Activated naive CD8-positive, alpha-beta T cell treated with anti-CD3 and anti-CD28 coated beads, Interleukin-2, amount 10 ng/mL, durations not matched to agents 7 days and 5 days (primary cell): ENCODE results near the gene DOCK11. TPM values are rescaled to one million over a fixed set of nuclear protein-coding genes. Genes with fewer than 3 reads are reported as not detected.
"Not testable (repeated sequence)": the region's sequence is repeated elsewhere in the genome, so short reads cannot be mapped to it uniquely, and the experiment has no call there.

Experiments
- ATAC-seq: fragments of 150-1000 bp; cut with Tn5 transposase; one replicate; pipeline ENCODE4 v1.10.0; 2021; ENCODE audit warnings: low read depth, moderate library complexity
- POLR2A ChIA-PET: fragments of 350-600 bp; sonication (Branson Sonifier 250); formaldehyde crosslinking; loops from one replicate; lab custom pipeline; 2021; ENCODE audit warnings: antibody characterized with exemption; lab: Charles Lee
- DNase-seq: peaks from one replicate; pipeline ENCODE4 v3.0.0; 2021
- H3K27ac Mint-ChIP-seq: one replicate; pipeline ENCODE4 v1.8.0; 2022; ENCODE audit warnings: mild to moderate bottlenecking, mixed read lengths
- H3K27me3 Mint-ChIP-seq: one replicate; pipeline ENCODE4 v1.8.0; 2022; ENCODE audit warnings: mild to moderate bottlenecking, moderate library complexity, mixed read lengths
- H3K36me3 Mint-ChIP-seq: one replicate; pipeline ENCODE4 v1.8.0; 2021; ENCODE audit warnings: mild to moderate bottlenecking, mixed read lengths
- H3K4me1 Mint-ChIP-seq: one replicate; pipeline ENCODE4 v1.8.0; 2021; ENCODE audit warnings: mixed read lengths
- H3K4me3 Mint-ChIP-seq: one replicate; pipeline ENCODE4 v1.8.0; 2022; ENCODE audit warnings: mild to moderate bottlenecking, moderate library complexity, mixed read lengths
- H3K9me3 Mint-ChIP-seq: one replicate; pipeline ENCODE4 v1.8.0; 2021; ENCODE audit warnings: mixed read lengths
- total RNA-seq, 2 experiments: library from RNA; stranded (reverse); gene quantifications; one replicate each; pipeline ENCODE4 v1.2.3, GENCODE V29; 2021

Gene DOCK11
- total RNA-seq, 2 experiments from 2014 or later: 71.9 to 80.4 TPM

- H3K27me3 Mint-ChIP-seq: no peaks in the 10 kb centered on the region
- ATAC-seq: no peak
- peaks cover 20% of the 10 kb centered on the region for H3K36me3 Mint-ChIP-seq
- peaks cover 1% of the 10 kb centered on the region for H3K4me1 Mint-ChIP-seq
- H3K9me3 Mint-ChIP-seq: no peaks in the 10 kb centered on the region
- POLR2A ChIA-PET: no interaction called here
- no peak overlapping the region for H3K4me3 Mint-ChIP-seq
- no peak for DNase-seq
- H3K27ac Mint-ChIP-seq: no peak overlapping the region
Measured at GRCh38 chrX:118685393-118685792, 189.8 kb downstream of the DOCK11 start.

GRCh38 chrX:118688935-118689334 lies 193.3 kb downstream of the DOCK11 start:
- Mint-ChIP-seq H3K4me1 (peaks cover 2% of the 10 kb centered on the region), H3K27me3 (no peaks in the 10 kb centered on the region), H3K27ac (no peak overlapping the region), H3K4me3 (no peak overlapping the region), H3K9me3 (no peaks in the 10 kb centered on the region), H3K36me3 (peaks cover 21% of the 10 kb centered on the region)
- no peak for DNase-seq
- ATAC-seq: no peak
- POLR2A ChIA-PET: no interaction called here

- no peak overlapping the region for H3K27ac Mint-ChIP-seq
- no peaks in the 10 kb centered on the region for H3K27me3 Mint-ChIP-seq
- H3K4me1 Mint-ChIP-seq: peaks cover 2% of the 10 kb centered on the region
- DNase-seq (no peak), ATAC-seq (no peak)
- POLR2A ChIA-PET: no interaction called here
- no peaks in the 10 kb centered on the region for H3K9me3 Mint-ChIP-seq
- H3K36me3 Mint-ChIP-seq: peaks cover 9% of the 10 kb centered on the region
- no peak overlapping the region for H3K4me3 Mint-ChIP-seq
Measured at GRCh38 chrX:118693843-118694242, 198.2 kb downstream of the DOCK11 start.

GRCh38 chrX:118694638-118695037 lies 199.0 kb downstream of the DOCK11 start:
- peaks cover 7% of the 10 kb centered on the region for H3K36me3 Mint-ChIP-seq
- POLR2A ChIA-PET: no interaction called here
- no peaks in the 10 kb centered on the region for H3K9me3 Mint-ChIP-seq
- ATAC-seq (no peak), DNase-seq (no peak)
- H3K4me1 Mint-ChIP-seq: peaks cover 2% of the 10 kb centered on the region
- no peak overlapping the region for H3K4me3 Mint-ChIP-seq
- H3K27ac Mint-ChIP-seq: no peak overlapping the region
- H3K27me3 Mint-ChIP-seq: no peaks in the 10 kb centered on the region

GRCh38 chrX:118698516-118699170 lies 203.0 kb downstream of the DOCK11 start:
- POLR2A ChIA-PET: no interaction called here
- H3K27ac Mint-ChIP-seq: no peak overlapping the region
- H3K9me3 Mint-ChIP-seq: no peaks in the 10 kb centered on the region
- ATAC-seq (no peak), DNase-seq (no peak)
- H3K4me1 Mint-ChIP-seq: no peaks in the 10 kb centered on the region
- H3K4me3 Mint-ChIP-seq: no peak overlapping the region
- no peaks in the 10 kb centered on the region for H3K27me3 Mint-ChIP-seq
- H3K36me3 Mint-ChIP-seq: peaks cover 1% of the 10 kb centered on the region

- Mint-ChIP-seq H3K36me3 (no peaks in the 10 kb centered on the region), H3K4me3 (no peak overlapping the region), H3K27ac (no peak overlapping the region), H3K4me1 (no peaks in the 10 kb centered on the region), H3K9me3 (no peaks in the 10 kb centered on the region), H3K27me3 (no peaks in the 10 kb centered on the region)
- ATAC-seq (no peak), DNase-seq (no peak)
- POLR2A ChIA-PET: no interaction called here
Measured at GRCh38 chrX:118702741-118703140, 207.1 kb downstream of the DOCK11 start.

- no peak overlapping the region for H3K4me3 Mint-ChIP-seq
- POLR2A ChIA-PET: no interaction called here
- H3K27me3 Mint-ChIP-seq: peaks cover 4% of the 10 kb centered on the region
- ATAC-seq (no peak), DNase-seq (no peak)
- H3K27ac Mint-ChIP-seq: no peak overlapping the region
- no peaks in the 10 kb centered on the region for H3K9me3 Mint-ChIP-seq
- no peaks in the 10 kb centered on the region for H3K36me3 Mint-ChIP-seq
- no peaks in the 10 kb centered on the region for H3K4me1 Mint-ChIP-seq
Measured at GRCh38 chrX:118706681-118707080, 211.1 kb downstream of the DOCK11 start.

- Mint-ChIP-seq H3K4me1 (peaks cover 3% of the 10 kb centered on the region), H3K4me3 (no peak overlapping the region), H3K27me3 (peaks cover 2% of the 10 kb centered on the region), H3K27ac (no peak overlapping the region), H3K9me3 (no peaks in the 10 kb centered on the region), H3K36me3 (no peaks in the 10 kb centered on the region)
- POLR2A ChIA-PET: no interaction called here
- ATAC-seq (no peak), DNase-seq (no peak)
Measured at GRCh38 chrX:118714521-118714920, 218.9 kb downstream of the DOCK11 start.

- H3K36me3 Mint-ChIP-seq, POLR2A ChIA-PET, H3K4me1 Mint-ChIP-seq, H3K27me3 Mint-ChIP-seq, DNase-seq, ATAC-seq, H3K4me3 Mint-ChIP-seq, H3K9me3 Mint-ChIP-seq, H3K27ac Mint-ChIP-seq: not testable (repeated sequence)
Measured at GRCh38 chrX:118715917-118716316, 220.3 kb downstream of the DOCK11 start.

GRCh38 chrX:118716833-118717232 lies 221.2 kb downstream of the DOCK11 start:
- ATAC-seq, H3K36me3 Mint-ChIP-seq, H3K9me3 Mint-ChIP-seq, H3K4me1 Mint-ChIP-seq, H3K27me3 Mint-ChIP-seq, H3K27ac Mint-ChIP-seq, H3K4me3 Mint-ChIP-seq, POLR2A ChIA-PET, DNase-seq: not testable (repeated sequence)

GRCh38 chrX:118717678-118718391 lies 222.2 kb downstream of the DOCK11 start:
- POLR2A ChIA-PET: no interaction called here
- Mint-ChIP-seq H3K4me1 (peaks cover 3% of the 10 kb centered on the region), H3K4me3 (no peak overlapping the region), H3K36me3 (no peaks in the 10 kb centered on the region), H3K9me3 (no peaks in the 10 kb centered on the region), H3K27ac (no peak overlapping the region), H3K27me3 (no peaks in the 10 kb centered on the region)
- ATAC-seq (no peak), DNase-seq (no peak)

GRCh38 chrX:118718737-118719136 lies 223.1 kb downstream of the DOCK11 start:
- Mint-ChIP-seq H3K27ac (no peak overlapping the region), H3K4me1 (peaks cover 3% of the 10 kb centered on the region), H3K36me3 (no peaks in the 10 kb centered on the region), H3K4me3 (no peak overlapping the region), H3K27me3 (no peaks in the 10 kb centered on the region), H3K9me3 (no peaks in the 10 kb centered on the region)
- DNase-seq (no peak), ATAC-seq (no peak)
- POLR2A ChIA-PET: no interaction called here

GRCh38 chrX:118720058-118720707 lies 224.6 kb downstream of the DOCK11 start:
- no peak overlapping the region for H3K4me3 Mint-ChIP-seq
- DNase-seq (no peak), ATAC-seq (no peak)
- no peaks in the 10 kb centered on the region for H3K36me3 Mint-ChIP-seq
- H3K9me3 Mint-ChIP-seq: no peaks in the 10 kb centered on the region
- H3K27me3 Mint-ChIP-seq: peaks cover 2% of the 10 kb centered on the region
- POLR2A ChIA-PET: no interaction called here
- H3K27ac Mint-ChIP-seq: no peak overlapping the region
- H3K4me1 Mint-ChIP-seq: peaks cover 3% of the 10 kb centered on the region

GRCh38 chrX:118723376-118723775 lies 227.8 kb downstream of the DOCK11 start:
- POLR2A ChIA-PET: no interaction called here
- no peak for ATAC-seq
- Mint-ChIP-seq H3K36me3 (no peaks in the 10 kb centered on the region), H3K4me3 (no peak overlapping the region), H3K27me3 (peaks cover 15% of the 10 kb centered on the region), H3K9me3 (no peaks in the 10 kb centered on the region), H3K4me1 (peaks cover 5% of the 10 kb centered on the region), H3K27ac (no peak overlapping the region)
- DNase-seq: no peak
